DND-41 (cell line): Measurements from ENCODE around the gene OPCML.

Source experiments
- ATAC-seq: fragments of 200-7000 bp; cut with Tn5 transposase; 3 replicates; pipeline ENCODE4 v1.9.1; 2021; ENCODE audit warnings: low read depth; ENCODE audit not compliant: insufficient read depth
- DNase-seq: peaks from one replicate; pipeline ENCODE4 v3.0.0-alpha.2; 2020
- H2AFZ ChIP-seq: 2 replicates; pipeline ENCODE4 v1.6.0; 2012; ENCODE audit warnings: low read depth, low read length
- H3K27ac ChIP-seq: 2 replicates; pipeline ENCODE4 v1.5.1; 2012; ENCODE audit warnings: low read length, inconsistent platforms
- H3K27me3 ChIP-seq: fragments of 200-600 bp; sonication (generic); 2 replicates; pipeline ENCODE4 v1.6.0; 2012; ENCODE audit warnings: low read length, mild to moderate bottlenecking, inconsistent platforms; ENCODE audit not compliant: insufficient read depth, poor library complexity
- H3K36me3 ChIP-seq: 2 replicates; pipeline ENCODE4 v1.5.1; 2012; ENCODE audit warnings: low read length, inconsistent platforms; ENCODE audit not compliant: insufficient read depth
- H3K4me1 ChIP-seq: 2 replicates; pipeline ENCODE4 v1.5.1; 2012; ENCODE audit warnings: mild to moderate bottlenecking, low read length; ENCODE audit not compliant: insufficient read depth
- H3K4me2 ChIP-seq: 2 replicates; pipeline ENCODE4 v1.6.0; 2012; ENCODE audit warnings: mild to moderate bottlenecking, moderate library complexity, low read length, inconsistent platforms; ENCODE audit not compliant: insufficient read depth
- H3K4me3 ChIP-seq, 2 experiments: fragments of 200-600 bp in 1 of 2; shearing (Covaris generic) in 1 of 2; 2 replicates each; pipeline ENCODE4 v1.5.1; 2012 to 2016; ENCODE audit warnings: inconsistent platforms in 2 of 2, low read length in 2 of 2, mild to moderate bottlenecking in 2 of 2, low read depth in 1 of 2, moderate library complexity in 1 of 2
- H3K79me2 ChIP-seq: 2 replicates; pipeline ENCODE4 v1.6.0; 2012; ENCODE audit warnings: low read length, inconsistent platforms; ENCODE audit not compliant: insufficient read depth
- H3K9ac ChIP-seq: 2 replicates; pipeline ENCODE4 v1.6.0; 2012; ENCODE audit warnings: low read depth, mild to moderate bottlenecking, inconsistent platforms, low read length, moderate library complexity
- H3K9me3 ChIP-seq: 2 replicates; pipeline ENCODE4 v1.5.1; 2012; ENCODE audit warnings: low read length, moderate library complexity, mild to moderate bottlenecking, inconsistent platforms; ENCODE audit not compliant: insufficient read depth, severe bottlenecking
- H4K20me1 ChIP-seq: 2 replicates; pipeline ENCODE4 v1.6.0; 2012; ENCODE audit warnings: low read length; ENCODE audit not compliant: insufficient read depth
- CTCF ChIP-seq: IDR thresholded peaks from 2 replicates; pipeline ENCODE4 v1.5.1; 2012; ENCODE audit warnings: borderline replicate concordance, low read length, moderate library complexity, mild to moderate bottlenecking; ENCODE audit not compliant: poor library complexity, severe bottlenecking; ENCODE audit errors: extremely low read depth
- EZH2 ChIP-seq: IDR thresholded peaks from 3 replicates; pipeline ENCODE4 v1.6.1; 2012; ENCODE audit warnings: borderline replicate concordance, low read depth, mild to moderate bottlenecking, moderate library complexity, low read length, inconsistent platforms; ENCODE audit not compliant: severe bottlenecking

Gene OPCML

GRCh38 chr11:133366147-133366546, 166.2 kb downstream of the OPCML start:
- Histone ChIP-seq H3K4me1 (no peaks in the 10 kb centered on the region), H4K20me1 (no peaks in the 10 kb centered on the region), H3K9me3 (no peaks in the 10 kb centered on the region), H3K4me2 (no peak overlapping the region), H2AFZ (no peak overlapping the region), H3K79me2 (no peaks in the 10 kb centered on the region), H3K36me3 (no peaks in the 10 kb centered on the region), H3K27me3 (peaks cover 17% of the 10 kb centered on the region), H3K4me3 (no peak overlapping the region), H3K27ac (no peak overlapping the region), H3K9ac (no peak overlapping the region)
- DNase-seq, result no peak
- ATAC-seq, result no peak
- no peak for TF ChIP-seq CTCF
- no peak for TF ChIP-seq EZH2

- Histone ChIP-seq H3K79me2 (no peaks in the 10 kb centered on the region), H3K4me2 (no peak overlapping the region), H3K27ac (no peak overlapping the region), H3K4me1 (no peaks in the 10 kb centered on the region), H3K9ac (no peak overlapping the region), H3K27me3 (peaks cover 8% of the 10 kb centered on the region), H3K9me3 (no peaks in the 10 kb centered on the region), H2AFZ (no peak overlapping the region), H3K4me3 (no peak overlapping the region), H4K20me1 (no peaks in the 10 kb centered on the region), H3K36me3 (no peaks in the 10 kb centered on the region)
- DNase-seq, result no peak
- no peak for ATAC-seq
- TF ChIP-seq CTCF (no peak), EZH2 (no peak)
Measured at GRCh38 chr11:133362916-133363315, 169.4 kb downstream of the OPCML start.

GRCh38 chr11:133362156-133362555, 170.1 kb downstream of the OPCML start:
- DNase-seq, result no peak
- TF ChIP-seq CTCF (no peak), EZH2 (no peak)
- H3K4me2 ChIP-seq, result no peak overlapping the region

GRCh38 chr11:133361689-133361994, 170.7 kb downstream of the OPCML start:
- H3K27me3 ChIP-seq, result peaks cover 13% of the 10 kb centered on the region
- no peak overlapping the region for H2AFZ ChIP-seq
- DNase-seq, result no peak
- ATAC-seq, result no peak
- no peak for TF ChIP-seq CTCF
- TF ChIP-seq EZH2, result no peak
- H3K9ac ChIP-seq, result no peak overlapping the region
- H3K79me2 ChIP-seq, result no peaks in the 10 kb centered on the region
- no peaks in the 10 kb centered on the region for H3K4me1 ChIP-seq
- H3K36me3 ChIP-seq, result no peaks in the 10 kb centered on the region
- no peaks in the 10 kb centered on the region for H4K20me1 ChIP-seq
- no peak overlapping the region for H3K4me3 ChIP-seq
- no peak overlapping the region for H3K27ac ChIP-seq
- no peaks in the 10 kb centered on the region for H3K9me3 ChIP-seq
- H3K4me2 ChIP-seq, result no peak overlapping the region

More at GRCh38 chr11:133362156-133362555, 170.1 kb downstream of the OPCML start:
- H3K4me1 ChIP-seq, result no peaks in the 10 kb centered on the region
- no peak for ATAC-seq
- H3K9ac ChIP-seq, result no peak overlapping the region
- H3K36me3 ChIP-seq, result no peaks in the 10 kb centered on the region
- no peaks in the 10 kb centered on the region for H3K79me2 ChIP-seq
- H3K27me3 ChIP-seq, result peaks cover 10% of the 10 kb centered on the region
- H4K20me1 ChIP-seq, result no peaks in the 10 kb centered on the region
- H2AFZ ChIP-seq, result no peak overlapping the region
- no peak overlapping the region for H3K4me3 ChIP-seq
- H3K27ac ChIP-seq, result no peak overlapping the region
- no peaks in the 10 kb centered on the region for H3K9me3 ChIP-seq
